Right renal cortex interstitium (tissue), 3 donors: ENCODE results near the gene KCNIP1. TPM values are rescaled to one million over a fixed set of nuclear protein-coding genes. Genes with fewer than 3 reads are reported as not detected.

ENCODE experiments used
- DNase-seq, 3 donors: peaks; one replicate each; pipeline ENCODE4 v3.0.0-alpha.2; 2013; ENCODE audit warnings: low read depth in 3 of 3, low spot score in 2 of 3
- polyA plus RNA-seq, 3 donors: library from polyadenylated mRNA; unstranded; fragments of 120-200 nt; gene quantifications; one replicate each; pipeline ENCODE4 v1.2.1, GENCODE V29; 2013; ENCODE audit not compliant: insufficient read length in 3 of 3

KCNIP1 gene
- polyA plus RNA-seq, 3 donors = 11.7 to 13.9 (median 13.7) TPM

DNA sequence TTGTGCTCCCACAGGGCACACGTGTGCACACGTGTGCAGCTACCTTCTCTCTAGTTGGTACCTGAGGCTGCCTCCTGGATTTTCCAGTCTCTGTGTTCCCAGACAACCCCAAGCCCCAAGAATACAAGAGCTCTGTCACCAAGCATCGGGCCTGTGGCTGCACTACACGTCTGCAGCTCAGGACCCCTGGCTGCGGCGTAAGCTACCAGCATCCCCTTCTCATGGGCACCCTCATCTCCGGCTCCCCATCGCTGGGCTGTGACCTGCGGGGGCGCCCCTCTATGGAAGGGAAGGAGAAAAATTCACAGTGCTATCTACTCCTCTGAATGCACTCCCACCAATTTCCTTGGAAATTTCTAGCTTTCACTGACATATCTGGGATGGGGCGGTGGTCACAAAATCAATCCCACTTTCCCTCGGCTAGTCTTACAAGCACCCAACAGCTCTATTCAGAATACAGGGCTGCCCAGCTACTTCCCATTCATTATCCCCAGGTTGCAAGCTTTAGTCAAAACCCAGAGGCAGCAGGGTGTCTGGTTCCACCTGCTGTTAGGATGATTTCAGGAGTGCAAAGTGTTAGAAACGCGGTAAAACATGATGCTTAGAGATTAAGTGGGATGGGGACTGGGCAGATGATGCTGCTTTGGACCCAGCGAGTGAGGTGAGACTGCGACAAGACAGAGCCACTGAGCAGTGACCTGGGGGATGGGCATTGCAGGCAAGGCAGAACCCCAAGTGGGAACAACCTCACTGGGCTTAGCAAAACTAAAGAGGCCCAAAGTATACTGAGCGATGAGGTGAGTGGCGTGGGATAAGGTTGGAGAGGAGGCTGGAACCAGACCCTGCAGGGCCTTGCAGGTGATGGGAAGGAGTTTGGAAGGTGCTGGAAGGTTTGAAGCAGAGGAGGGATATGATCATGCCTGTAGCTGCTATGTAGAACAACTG lies 121.7 kb downstream of the KCNIP1 start:
- DNase-seq = no peak

DNA sequence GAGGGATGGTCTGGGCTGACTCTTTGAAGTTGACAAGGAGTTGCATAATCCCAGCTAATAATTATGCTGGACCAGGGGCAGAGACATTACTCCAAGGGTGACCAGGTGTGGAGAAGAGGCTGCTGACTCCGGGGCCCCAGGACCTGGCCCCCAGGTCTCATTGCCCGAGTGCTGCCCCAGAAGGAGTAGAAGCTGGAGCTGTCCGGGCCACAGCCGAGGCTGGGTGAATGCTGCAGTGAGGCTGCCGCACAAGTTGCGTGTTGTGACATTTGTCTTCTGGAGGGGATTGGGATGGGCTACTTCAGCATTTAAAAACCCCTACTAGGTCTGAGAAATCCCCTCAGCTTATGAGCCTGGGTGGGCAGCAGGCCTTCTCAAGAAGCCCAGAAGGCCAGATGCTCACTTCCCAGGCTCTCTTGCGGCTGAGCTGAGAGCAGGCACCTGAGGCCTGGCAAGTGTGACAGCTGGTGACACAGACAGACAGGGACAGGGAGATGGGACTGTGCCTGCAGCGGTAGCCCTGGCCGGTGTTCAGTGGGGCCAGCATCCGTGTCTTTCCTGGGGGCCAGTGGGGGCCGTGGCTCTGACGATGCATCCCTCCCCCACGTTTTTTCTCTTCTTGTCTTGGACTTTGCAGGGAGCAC lies 122.8 kb downstream of the KCNIP1 start:
- DNase-seq = no peak

DNA sequence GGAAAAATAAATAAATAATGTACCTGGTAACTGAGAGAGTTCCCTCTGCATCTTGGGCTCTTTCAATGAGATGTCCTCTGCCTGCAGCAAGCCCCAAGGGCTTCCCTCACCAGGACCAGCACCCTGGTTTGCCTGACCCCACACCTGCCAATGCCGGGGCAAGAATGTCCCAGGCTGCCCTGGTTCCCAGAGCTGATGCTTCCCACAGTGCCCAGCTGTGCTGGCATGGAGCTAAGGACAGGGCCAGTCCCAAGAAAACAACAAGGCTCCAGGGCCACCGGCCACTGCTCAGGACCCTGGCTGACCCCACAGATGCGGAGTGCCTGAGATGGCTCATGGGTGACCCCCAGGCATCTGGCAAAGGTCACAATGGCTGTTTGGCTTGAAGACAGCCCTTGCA lies 123.5 kb downstream of the KCNIP1 start:
- DNase-seq = no peak

DNA sequence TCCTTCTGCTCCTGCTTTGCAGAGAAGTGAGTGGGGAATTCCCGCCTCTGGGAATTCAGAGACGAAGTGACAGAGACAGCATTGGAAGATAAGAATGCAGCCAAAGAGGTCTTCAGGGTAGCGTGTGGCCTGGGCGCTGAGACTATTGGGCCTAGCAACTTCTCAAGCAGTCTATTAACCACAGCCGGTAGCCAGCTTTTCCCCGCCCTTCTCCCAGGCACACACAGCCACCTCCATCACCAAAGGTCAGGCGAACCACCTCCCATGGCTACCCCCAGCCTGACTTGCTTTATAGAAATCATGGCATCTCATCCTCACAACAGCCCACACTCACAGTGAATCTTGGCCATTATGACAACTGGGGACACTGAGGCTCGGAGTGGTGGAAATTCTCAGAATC lies 124.2 kb downstream of the KCNIP1 start:
- no peak for DNase-seq

DNA sequence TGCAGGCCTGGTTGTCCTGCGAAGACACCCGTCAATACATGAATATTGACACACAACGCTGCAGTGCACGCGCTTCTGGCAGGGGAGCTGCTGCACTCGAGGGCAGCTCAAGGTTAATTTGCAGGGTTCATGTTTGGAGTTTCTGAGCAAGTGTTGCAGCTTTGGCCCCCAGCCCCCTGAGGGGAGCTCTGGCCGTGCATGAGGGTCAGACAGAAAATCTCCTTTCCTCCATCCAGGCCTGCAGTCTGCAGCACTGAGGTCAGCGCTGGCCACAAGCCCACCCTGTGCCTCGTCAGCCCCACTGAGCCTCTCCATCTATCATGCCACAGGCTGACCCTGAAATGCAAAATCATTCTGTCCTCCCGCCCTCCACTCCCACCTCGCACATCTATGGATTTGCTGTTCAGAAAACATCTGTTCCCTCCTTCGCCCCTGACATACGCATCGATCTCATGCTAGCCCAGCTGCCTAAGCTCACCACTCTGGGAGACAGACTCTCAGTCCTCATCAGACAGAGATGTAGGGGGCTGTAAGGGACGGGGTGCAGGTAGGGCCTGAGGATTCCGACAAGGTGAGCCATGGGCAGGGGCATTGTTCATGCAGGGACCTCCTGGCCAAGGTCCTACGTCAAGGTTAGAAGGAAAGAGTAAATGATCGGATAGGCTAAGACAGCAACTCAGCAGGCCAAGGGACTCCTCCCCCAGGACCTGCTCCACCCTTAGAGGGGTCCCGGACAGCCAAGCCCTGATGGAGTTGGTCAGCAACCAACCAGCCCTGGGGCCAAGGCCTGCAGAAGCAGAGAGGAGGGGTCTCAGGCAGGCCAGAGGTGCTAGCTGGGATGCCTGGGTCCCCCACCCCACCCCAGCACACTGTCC lies 125.1 kb downstream of the KCNIP1 start:
- no peak for DNase-seq

DNA sequence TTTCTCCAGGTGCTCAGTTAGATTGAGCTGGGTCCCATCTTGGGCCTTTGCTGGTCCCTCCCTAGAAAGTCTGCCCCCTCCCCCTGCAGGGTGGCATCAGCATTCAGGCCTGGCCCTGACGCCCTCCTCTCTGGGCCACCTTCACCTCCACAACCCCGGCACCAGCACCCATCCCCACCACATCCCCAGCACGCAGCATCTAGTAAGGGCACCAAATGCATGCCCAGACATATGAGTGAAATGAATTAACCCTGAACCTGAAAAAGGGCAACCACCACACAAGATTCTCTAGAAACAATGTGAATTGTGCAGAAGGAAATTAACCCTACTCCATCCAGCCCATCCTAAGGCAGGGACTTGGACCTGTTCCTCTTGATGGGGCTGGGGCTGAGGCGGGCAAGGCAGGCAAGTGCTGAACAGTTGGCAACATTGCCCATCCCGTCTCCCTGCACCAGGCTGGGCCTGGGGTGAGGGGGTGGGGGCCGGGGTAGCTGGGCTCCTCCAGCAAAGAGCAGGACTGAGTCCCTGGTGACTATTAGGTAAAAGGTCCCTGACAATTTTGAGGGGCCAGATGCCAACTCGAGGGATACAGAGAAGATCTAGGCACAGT lies 125.9 kb downstream of the KCNIP1 start:
- DNase-seq = no peak

DNA sequence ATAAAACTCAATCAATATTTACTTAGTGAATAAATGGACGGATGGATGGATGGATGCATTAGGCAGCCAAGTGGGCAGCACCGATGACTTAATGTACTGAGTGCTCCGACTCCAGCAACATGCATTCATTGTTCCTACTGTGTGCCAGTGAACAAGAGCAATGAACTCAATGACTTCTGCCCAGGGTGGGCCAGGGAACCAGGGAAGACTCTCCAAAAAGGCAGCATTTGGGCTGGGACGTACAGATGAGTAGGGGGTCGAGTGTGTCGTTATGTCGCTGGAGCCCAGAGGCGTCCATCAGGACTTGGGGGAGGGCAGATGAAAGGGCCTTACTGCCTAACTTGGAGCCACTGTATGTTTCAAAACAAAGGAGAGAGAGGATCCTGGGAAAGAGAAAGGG lies 126.4 kb downstream of the KCNIP1 start:
- no peak for DNase-seq

DNA sequence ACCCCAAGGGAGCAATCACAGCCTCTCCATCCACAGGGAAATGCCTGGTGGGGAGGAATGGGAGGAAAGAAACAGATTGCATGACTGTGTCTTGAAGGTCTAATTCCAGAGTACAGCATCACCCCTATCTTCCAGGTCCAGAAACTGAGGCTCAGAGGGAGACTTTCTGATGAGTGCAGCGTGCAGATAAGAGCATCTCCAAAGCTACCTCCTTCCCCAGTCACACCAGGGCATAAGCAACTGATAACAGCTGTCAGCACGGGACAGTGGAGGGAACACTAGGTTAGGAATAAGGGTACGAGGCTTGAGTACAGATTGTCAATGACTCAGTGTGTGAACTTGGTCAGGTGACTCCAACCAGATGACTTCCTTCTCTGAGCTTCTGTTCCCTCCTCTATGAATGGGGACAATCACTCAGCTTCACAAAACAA lies 126.9 kb downstream of the KCNIP1 start:
- no peak for DNase-seq

DNA sequence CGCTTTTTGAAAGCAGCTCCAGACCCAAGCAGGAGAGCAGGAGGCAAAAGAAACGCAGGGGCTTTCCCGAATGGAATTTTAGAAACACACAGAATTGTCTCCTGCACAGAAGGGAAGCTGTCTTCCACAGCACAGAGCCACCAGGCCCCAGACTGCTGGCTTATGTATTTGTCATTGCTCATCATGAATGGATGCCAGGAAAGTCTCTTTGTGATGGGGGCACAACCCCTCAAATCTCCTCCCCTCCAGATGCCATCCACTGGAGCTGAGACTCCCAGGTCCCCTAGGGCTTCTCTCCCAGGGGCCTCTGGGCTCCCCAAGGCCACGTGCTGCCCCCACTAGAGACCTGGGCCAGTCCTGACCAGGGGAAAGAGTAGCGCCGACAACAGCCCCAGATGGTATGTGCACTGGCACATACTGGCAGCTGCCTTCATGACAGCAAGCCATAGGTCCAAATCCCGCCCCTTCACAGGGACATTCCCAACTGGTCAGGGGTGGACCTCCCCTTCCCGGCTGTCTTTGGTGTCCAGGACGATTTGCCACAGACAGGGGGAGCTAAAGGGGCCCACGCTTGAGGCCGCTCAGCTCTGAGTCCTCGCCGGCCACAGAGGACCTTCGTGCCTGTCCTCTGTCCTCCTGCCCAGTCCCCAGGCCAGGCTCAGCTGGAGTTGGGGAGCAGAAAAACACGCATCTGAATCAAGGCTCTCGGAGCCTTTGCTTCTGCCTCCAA lies 127.8 kb downstream of the KCNIP1 start:
- no peak for DNase-seq

DNA sequence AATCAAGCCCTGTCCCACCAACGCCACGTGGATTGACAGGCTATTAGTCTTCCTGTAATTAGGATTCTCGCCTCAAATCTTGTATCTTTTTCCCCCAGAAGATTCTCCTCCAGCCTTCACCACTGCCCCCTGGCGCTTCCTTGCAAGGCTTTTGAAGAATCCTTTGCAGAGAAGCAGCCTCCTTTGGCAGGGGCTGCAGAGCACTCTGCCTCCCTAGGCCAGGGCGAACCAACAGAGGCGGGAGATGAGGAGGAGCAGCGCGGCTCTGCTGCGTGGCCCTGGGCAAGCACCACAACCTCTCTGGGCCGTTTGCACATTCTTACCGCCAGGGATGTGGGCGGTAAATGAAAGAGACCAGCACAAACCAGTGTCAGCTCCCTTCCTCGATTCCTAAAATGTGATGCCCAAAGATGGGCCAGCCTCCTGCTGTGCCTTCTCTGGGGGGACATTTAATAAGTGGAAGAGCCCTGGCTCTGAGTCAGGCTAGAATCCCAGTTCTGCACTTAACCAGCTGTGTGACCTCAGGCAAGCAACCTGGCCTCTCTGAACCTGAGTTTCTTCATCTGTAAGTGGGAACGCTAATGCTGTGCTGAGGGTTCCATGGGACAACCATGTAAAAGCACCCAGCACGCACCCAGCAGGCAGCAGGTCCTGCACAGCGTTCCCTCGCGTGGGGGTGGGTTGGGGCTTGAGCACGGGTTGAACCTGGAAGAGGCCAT lies 128.6 kb downstream of the KCNIP1 start:
- no peak for DNase-seq

DNA sequence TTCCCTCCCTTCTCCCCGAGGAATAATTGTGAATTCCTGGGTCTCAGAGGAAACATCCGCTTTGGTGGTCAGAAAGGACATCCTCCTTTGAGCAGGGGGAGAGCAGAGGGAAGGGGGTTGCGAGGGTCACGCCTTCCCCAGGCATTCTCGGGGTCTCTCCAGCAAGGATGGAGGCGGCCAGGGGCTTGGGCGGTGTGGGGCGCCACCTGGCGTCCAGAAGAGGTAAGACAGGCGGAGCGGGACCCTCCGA lies 129.1 kb downstream of the KCNIP1 start:
- DNase-seq = no peak

DNA sequence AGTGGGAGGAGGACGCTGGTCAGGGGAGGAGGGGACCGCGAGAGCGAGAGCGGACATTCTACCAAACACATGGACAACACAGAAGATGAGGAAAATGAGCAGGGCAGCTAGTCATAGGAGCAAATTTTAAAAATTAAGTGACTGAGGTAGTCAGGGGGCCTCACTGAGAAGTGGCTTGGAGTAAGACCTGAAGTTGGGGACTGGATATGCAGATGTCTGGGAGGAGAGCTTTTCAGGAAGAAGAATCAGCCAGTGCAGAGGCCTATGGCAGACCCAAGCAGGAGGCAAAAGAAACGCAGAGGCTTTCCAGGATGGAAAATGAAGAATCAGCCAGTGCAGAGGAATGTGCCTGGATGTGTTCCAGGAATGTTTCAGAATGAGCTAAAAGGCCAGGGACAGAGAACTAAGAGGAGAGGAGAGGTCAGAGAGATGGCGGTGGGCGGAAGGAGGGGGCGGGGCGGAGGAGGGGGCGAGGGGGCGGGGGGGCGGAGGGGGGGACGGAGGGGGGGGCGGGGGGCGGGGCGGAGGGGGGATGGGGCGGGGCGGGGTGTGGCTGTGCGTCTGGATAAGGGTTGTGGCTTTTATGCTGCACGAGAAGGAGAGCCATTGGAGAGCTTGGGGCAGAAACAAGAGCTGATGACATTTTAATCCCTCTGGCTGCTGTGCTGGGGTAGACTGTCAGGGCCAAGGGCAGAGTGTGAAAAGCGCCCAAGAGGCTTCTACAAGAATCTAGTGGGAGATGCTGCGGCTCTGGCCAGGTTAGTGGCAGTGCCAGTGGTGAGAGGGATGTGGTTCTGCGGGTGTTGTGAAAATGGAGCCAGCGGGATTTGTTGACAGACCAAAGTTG lies 129.6 kb downstream of the KCNIP1 start:
- DNase-seq = peak; percentile 79 to 86 (median 80)

DNA sequence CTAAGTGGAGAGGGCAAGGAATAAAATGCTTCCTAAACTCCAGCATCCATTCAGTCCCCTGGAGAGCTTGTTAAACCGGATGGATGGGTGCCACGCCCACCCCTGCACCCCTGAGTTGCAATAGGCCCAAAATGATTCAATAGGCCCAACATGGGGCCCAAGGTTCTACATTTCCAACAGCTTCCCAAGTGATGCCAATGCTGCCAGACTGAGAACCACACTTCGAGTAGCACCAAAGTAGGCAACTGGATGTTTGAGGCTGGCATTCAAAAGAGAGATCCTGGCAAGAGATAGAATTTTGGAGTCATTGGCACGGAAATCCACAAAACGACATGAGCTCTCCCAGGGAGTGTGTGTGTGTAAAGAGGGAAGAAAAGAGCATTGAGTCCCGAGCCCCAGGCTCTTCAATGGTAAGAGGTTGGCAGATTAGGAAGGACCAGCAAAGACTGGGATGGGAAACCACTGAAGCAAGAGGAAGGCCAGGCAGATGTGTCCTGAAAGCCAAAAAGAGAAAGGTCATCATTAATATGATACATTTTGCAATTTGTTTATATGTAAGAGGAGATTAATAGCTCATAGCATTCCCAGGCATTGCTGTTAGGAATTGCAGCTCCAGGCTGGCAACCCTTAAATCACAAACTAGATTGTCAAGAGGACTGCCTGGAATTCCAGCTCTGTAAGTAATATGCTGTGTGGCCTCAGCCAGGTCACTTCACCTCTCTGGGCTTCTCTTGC lies 130.6 kb downstream of the KCNIP1 start:
- no peak for DNase-seq

DNA sequence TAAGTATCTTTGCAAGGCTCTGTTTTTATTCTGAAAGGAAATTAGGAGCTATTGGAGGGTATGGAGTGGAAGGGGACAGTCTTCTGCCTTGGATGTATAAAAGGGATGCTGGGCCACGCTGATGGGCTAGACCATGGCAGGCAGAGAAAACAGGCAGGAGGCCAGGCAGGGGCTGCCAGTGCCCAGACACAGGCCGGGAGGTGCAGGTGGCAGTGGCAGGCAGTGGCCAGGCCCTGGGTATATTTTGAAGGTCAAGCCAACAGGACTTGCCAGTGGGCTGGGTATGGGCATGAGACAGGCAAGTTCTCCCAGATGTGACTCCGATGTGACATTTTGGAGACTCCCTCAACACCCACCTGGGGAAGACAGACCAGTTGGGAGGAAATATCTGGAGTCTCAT lies 131.9 kb downstream of the KCNIP1 start:
- DNase-seq = no peak

DNA sequence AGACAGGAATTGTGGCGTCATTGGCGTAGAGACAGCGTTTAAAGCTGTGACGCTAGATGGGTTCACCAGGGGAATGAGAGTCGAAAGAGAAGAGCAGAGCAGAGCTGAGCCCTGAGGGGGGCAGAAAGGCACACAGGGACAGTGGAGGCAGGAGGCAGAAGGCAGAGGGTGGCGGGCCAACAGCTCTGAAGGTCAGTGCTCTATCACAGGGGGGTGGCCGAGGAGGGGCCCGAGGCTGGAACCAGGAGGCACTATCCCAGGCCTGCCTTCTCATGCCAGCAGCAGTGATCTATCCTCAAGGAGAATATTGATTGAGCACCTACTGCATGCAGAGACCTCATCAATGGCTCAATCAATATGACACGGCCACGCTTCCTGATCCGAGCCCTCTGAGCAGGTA lies 132.4 kb downstream of the KCNIP1 start:
- DNase-seq = no peak

DNA sequence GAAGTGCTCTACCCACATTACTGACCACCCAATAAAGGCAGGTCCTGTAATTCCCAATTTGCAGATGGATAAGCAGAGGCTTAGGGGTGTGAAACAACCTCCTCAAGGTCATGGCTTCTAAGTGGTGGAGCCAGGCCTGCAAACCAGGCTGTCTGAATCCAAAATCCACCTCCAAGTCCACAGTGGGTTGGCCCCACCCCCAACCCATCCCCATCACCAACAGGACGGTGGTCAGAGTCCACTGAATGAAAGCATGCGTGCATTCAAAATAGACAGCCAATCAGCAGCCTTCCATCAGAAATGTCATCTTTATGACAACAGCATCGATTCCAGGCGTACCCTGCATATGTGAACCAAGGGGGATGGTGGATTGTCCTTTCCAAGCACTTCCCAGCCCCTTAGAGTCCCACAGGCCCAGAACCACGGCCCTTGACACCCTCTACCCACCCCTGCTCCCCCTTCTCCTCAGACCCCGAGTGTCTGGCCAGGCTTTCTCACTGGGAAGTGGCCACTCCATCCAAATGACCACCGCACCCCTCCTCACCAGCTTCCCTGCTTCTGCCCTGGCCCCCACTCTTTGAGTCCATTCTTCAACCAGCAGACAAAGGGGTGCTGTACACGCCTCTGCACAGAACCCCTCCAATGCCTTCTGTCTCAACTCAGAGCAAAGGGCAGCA lies 133.1 kb downstream of the KCNIP1 start:
- no peak for DNase-seq

DNA sequence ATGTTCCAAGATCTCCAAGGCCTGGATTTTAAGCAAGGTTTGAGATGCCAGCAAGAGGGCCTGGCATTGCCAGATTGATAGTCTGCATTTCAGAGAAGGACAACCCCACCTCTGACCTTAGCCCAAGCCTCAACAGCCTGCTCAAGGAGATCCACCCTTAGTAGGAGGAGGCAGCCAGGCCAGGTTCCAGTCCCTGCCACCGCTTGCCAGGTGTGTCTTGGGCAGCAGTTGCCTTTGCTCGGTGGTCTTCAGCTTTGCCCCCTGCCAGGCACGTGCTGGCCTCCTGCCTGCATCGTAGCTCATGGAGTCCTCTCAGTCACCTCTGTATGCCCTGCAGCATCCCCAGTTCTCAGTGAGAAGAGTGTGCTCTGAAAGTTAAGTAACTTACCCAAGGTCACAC lies 134.2 kb downstream of the KCNIP1 start:
- no peak for DNase-seq
